GM10248 (cell line): ENCODE data around the gene SPOCD1.

Experiments
- CTCF ChIA-PET: fragments of 300-600 bp; sonication (Branson Sonifier 250); formaldehyde crosslinking; extraction: SDS; loops from one replicate; lab custom pipeline; 2021; ENCODE audit warnings: antibody characterized with exemption; lab: Yijun Ruan, JAX
- POLR2A ChIA-PET: fragments of 350-650 bp; sonication (Branson Sonifier 250); formaldehyde crosslinking; extraction: SDS; loops from one replicate; lab custom pipeline; 2020; ENCODE audit warnings: antibody characterized with exemption; lab: Yijun Ruan, JAX
- DNase-seq: peaks from one replicate; pipeline ENCODE4 v3.0.0; 2012; ENCODE audit errors: extremely low spot score
- TF ChIP-seq, protein P1 (sequence below): IDR thresholded peaks from 2 replicates; pipeline ENCODE4 v1.5.1; 2012; ENCODE audit warnings: mild to moderate bottlenecking, low read depth; ENCODE audit errors: extremely low read depth, missing control alignments, control extremely low read depth

The SPOCD1 gene

GRCh38 chr1:31749785-31750735 lies 65.8 kb downstream of the SPOCD1 start:
- DNase-seq: no peak
- ChIA-PET CTCF (interaction anchor here (1.1 to 6.2 kb wide), 4 partner anchors 14 to 86 kb away, joined by 3 to 67 read pairs (median 3); no protein-coding TSS in a partner anchor), POLR2A (no interaction called here)
- TF ChIP-seq, protein P1, sequence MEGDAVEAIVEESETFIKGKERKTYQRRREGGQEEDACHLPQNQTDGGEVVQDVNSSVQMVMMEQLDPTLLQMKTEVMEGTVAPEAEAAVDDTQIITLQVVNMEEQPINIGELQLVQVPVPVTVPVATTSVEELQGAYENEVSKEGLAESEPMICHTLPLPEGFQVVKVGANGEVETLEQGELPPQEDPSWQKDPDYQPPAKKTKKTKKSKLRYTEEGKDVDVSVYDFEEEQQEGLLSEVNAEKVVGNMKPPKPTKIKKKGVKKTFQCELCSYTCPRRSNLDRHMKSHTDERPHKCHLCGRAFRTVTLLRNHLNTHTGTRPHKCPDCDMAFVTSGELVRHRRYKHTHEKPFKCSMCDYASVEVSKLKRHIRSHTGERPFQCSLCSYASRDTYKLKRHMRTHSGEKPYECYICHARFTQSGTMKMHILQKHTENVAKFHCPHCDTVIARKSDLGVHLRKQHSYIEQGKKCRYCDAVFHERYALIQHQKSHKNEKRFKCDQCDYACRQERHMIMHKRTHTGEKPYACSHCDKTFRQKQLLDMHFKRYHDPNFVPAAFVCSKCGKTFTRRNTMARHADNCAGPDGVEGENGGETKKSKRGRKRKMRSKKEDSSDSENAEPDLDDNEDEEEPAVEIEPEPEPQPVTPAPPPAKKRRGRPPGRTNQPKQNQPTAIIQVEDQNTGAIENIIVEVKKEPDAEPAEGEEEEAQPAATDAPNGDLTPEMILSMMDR: no peak

DNA sequence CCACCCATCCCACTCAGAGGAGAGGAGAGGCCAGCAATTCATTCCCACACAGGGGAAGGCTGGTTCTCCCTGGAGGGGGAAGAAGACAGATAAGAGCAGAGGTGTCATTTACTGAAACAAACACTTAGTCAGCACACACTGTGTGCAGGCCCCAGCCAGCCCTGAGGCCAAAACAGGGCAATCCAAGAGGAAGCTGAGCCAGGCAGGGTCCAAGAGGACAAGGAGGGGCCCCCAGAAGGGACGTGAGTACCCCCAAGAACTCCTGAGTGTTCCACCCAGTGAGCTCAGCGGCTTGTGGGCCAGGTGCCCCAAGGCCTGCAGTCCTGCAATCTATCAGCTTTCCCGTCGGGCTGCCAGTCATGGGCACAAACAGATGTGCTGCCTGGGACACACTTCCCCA lies 67.5 kb downstream of the SPOCD1 start:
- CTCF ChIA-PET: interaction anchor here (1.1 to 6.2 kb wide), 9 partner anchors 10 to 215 kb away, joined by 3 to 67 read pairs (median 3); no protein-coding TSS in a partner anchor
- no peak for DNase-seq
- POLR2A ChIA-PET: no interaction called here
- TF ChIP-seq, protein P1: no peak

DNA sequence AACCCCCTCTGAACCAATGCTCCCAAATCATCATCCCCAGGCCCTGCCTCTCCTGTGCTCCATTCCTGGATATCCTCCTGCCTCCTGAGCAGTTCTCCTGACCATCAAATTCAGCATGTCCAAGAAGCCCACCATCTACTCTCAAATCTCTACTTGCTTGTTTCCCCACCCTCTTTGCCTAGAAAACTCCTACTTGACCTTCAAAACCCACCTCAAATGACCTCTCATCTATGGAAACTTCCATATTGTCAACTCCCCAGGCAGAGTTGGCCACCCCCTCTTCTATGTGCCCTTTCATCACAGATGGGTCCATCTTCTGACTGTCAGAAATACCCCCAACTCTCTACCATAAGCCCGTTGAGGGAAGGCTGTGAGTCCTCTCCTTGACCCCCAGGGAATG lies 68.5 kb downstream of the SPOCD1 start:
- ChIA-PET CTCF (interaction anchor here (1.1 to 6.2 kb wide), 7 partner anchors 9 to 83 kb away, joined by 3 to 67 read pairs (median 4); no protein-coding TSS in a partner anchor), POLR2A (no interaction called here)
- TF ChIP-seq, protein P1: no peak
- DNase-seq: no peak

DNA sequence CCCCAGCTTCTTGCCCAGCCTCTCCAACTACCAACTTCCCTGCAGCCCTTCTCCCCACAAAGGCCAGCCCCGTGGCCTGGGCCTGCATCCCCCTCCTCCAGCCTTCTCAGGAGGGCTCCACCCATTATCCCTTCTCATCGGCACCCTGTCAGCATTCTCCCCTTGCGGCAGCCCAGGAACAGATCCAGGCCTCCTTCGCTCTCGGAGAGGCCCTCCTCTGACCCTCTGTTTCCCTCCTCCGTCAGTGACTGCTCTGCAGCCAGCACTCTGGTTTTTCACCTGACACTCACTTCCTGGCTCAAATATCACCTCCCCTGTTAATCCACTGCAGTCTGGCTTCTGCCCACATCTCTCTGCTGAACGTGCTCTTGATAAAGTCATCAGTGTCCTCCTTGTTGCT lies 69.1 kb downstream of the SPOCD1 start:
- ChIA-PET CTCF (interaction anchor here (0.9 to 6.2 kb wide), 11 partner anchors 9 to 198 kb away, joined by 3 to 67 read pairs (median 4); no protein-coding TSS in a partner anchor), POLR2A (no interaction called here)
- TF ChIP-seq, protein P1: no peak
- no peak for DNase-seq

DNA sequence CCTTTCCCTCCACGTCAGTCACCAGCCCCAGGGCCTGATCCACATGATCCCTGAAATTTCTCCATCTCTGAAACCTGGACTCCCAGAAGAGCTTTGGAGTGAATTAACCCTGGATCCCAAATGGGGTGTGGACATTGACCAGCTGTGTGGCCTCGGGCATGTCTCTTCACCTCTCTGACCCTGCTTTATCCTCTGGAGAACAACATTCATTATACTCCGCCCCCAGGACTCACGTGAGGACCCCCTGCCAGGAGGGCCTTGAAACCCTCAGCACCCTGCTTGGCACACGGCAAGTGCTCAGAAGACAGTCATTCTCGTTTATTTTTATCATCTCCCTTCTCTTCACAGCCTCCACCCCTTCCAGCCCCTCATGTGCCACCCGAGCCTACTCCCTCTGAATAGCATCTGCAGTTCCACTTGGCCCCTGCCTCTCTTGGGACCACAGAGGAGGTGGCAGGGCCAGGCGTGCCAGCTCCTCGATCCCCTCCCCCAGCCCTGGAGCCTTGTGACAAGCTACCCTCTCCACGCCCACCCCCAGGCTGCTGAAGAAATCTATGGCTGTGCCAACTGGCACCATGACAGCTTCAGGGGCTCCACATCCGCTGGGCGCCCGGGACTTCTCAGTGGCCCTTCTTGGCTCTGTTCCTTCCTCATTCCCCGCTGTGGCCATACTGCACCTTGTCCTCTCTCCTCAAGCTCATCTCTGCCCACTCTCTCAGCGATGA lies 69.7 kb downstream of the SPOCD1 start:
- DNase-seq: no peak
- TF ChIP-seq, protein P1: no peak
- POLR2A ChIA-PET: no interaction called here
- CTCF ChIA-PET: interaction anchor here (0.8 to 6.2 kb wide), 24 partner anchors 8 to 197 kb away, joined by 3 to 67 read pairs (median 5); partner anchors contain the start of gene COL16A1
